ENCODE results near the gene CSNK1G1. TPM values are rescaled to one million over a fixed set of nuclear protein-coding genes. Genes with fewer than 3 reads are reported as not detected.
A peak's percentile ranks its signal among the peaks of the same experiment; 100 is the strongest.
"Not testable (repeated sequence)": the region's sequence is repeated elsewhere in the genome, so short reads cannot be mapped to it uniquely, and the experiment has no call there.

The CSNK1G1 gene
- total RNA-seq, 5 donors from 2014 or later (not counting 1 experiment from before 2014, with no cell fraction given) = 22.3 to 25.6 (median 23.6) TPM

GRCh38 chr15:64333986-64334929 is 21.7 kb downstream of the CSNK1G1 start:
- H3K27me3 Mint-ChIP-seq = no peaks in the 10 kb centered on the region
- peak in 34 of 35 experiments; percentile 1 to 56 (median 36) for DNase-seq
- peak overlapping the region; percentile 76 to 88 for H3K27ac Mint-ChIP-seq
- H3K9me3 Mint-ChIP-seq = no peaks in the 10 kb centered on the region
- peaks cover 27 to 33% (median 31%) of the 10 kb centered on the region in 3 donors for H3K4me1 Mint-ChIP-seq
- no peak overlapping the region for H3K4me3 Mint-ChIP-seq
- no peaks in the 10 kb centered on the region for H3K27me3 ChIP-seq (replicated peaks in 1 of 2; ENCODE audit: control insufficient read depth in 2 of 2, extremely low read depth in 1 of 2, insufficient read depth in 2 of 2, low read length in 1 of 2)
- H3K27ac ChIP-seq (ENCODE audit: low read length) = no peak overlapping the region
- H3K4me3 ChIP-seq (ENCODE audit: control insufficient read depth in 1 of 2, extremely low read depth in 1 of 2, low read length in 1 of 2) = no peak overlapping the region
- peaks cover 4 to 7% of the 10 kb centered on the region in 2 experiments for H3K4me1 ChIP-seq (ENCODE audit: control insufficient read depth in 1 of 2, extremely low read depth in 1 of 2, insufficient read depth in 2 of 2, low read length in 2 of 2)
- H3K36me3 ChIP-seq (ENCODE audit: control insufficient read depth in 2 of 2, extremely low read depth in 1 of 2, insufficient read depth in 1 of 2, low read length in 1 of 2) = peaks cover 0 to 3% of the 10 kb centered on the region in 2 donors
- WGBS (ENCODE audit: insufficient coverage) = 59% methylated on average over 3 of the region's 9 CpGs
- H3K36me3 Mint-ChIP-seq = peaks cover 8% of the 10 kb centered on the region
- no peaks in the 10 kb centered on the region for H3K9me3 ChIP-seq
- ChIA-PET POLR2A (interaction anchor here in 1 of 2 donors (0.5 to 0.7 kb wide), 2 partner anchors 66 to 458 kb away, joined by 4 to 8 read pairs; no protein-coding TSS in a partner anchor), CTCF (no interaction called here)
- ATAC-seq (replicated peaks in 1 of 4) = peak; percentile 58 to 85 (median 80)

- H3K27ac Mint-ChIP-seq = peak overlapping the region; percentile 76 to 88
- Histone ChIP-seq H3K4me1 (ENCODE audit: control insufficient read depth in 1 of 2, extremely low read depth in 1 of 2, insufficient read depth in 2 of 2, low read length in 2 of 2) (peaks cover 4 to 7% of the 10 kb centered on the region in 2 experiments), H3K27me3 (replicated peaks in 1 of 2; ENCODE audit: control insufficient read depth in 2 of 2, extremely low read depth in 1 of 2, insufficient read depth in 2 of 2, low read length in 1 of 2) (no peaks in the 10 kb centered on the region), H3K27ac (ENCODE audit: low read length) (no peak overlapping the region), H3K36me3 (ENCODE audit: control insufficient read depth in 2 of 2, extremely low read depth in 1 of 2, insufficient read depth in 1 of 2, low read length in 1 of 2) (no peaks in the 10 kb centered on the region), H3K4me3 (ENCODE audit: control insufficient read depth in 1 of 2, extremely low read depth in 1 of 2, low read length in 1 of 2) (no peak overlapping the region), H3K9me3 (no peaks in the 10 kb centered on the region)
- CTCF ChIA-PET = no interaction called here
- POLR2A ChIA-PET = interaction anchor here in 1 of 2 donors (0.7 kb wide), 1 partner anchor 67 kb away, joined by 4 read pairs; no protein-coding TSS in a partner anchor
- H3K9me3 Mint-ChIP-seq = no peaks in the 10 kb centered on the region
- H3K4me3 Mint-ChIP-seq = no peak overlapping the region
- WGBS (ENCODE audit: insufficient coverage) = no CpG with 5 or more reads among the region's 2 CpGs
- H3K27me3 Mint-ChIP-seq = no peaks in the 10 kb centered on the region
- peaks cover 5% of the 10 kb centered on the region for H3K36me3 Mint-ChIP-seq
- ATAC-seq (replicated peaks in 1 of 4) (no peak), DNase-seq (peak in 1 of 35 experiments; percentile 5)
- H3K4me1 Mint-ChIP-seq = peaks cover 27 to 32% (median 31%) of the 10 kb centered on the region in 3 donors
Observed at GRCh38 chr15:64333516-64333915, 22.5 kb downstream of the CSNK1G1 start.

GRCh38 chr15:64331668-64332067 is 24.3 kb downstream of the CSNK1G1 start:
- H3K27me3 ChIP-seq (replicated peaks in 1 of 2; ENCODE audit: control insufficient read depth in 2 of 2, extremely low read depth in 1 of 2, insufficient read depth in 2 of 2, low read length in 1 of 2); H3K4me3 Mint-ChIP-seq; H3K27me3 Mint-ChIP-seq; H3K36me3 Mint-ChIP-seq; H3K27ac ChIP-seq (ENCODE audit: low read length); DNase-seq; H3K9me3 Mint-ChIP-seq; H3K9me3 ChIP-seq; H3K4me1 ChIP-seq (ENCODE audit: control insufficient read depth in 1 of 2, extremely low read depth in 1 of 2, insufficient read depth in 2 of 2, low read length in 2 of 2); ATAC-seq (replicated peaks in 1 of 4); CTCF ChIA-PET; POLR2A ChIA-PET; H3K4me3 ChIP-seq (ENCODE audit: control insufficient read depth in 1 of 2, extremely low read depth in 1 of 2, low read length in 1 of 2); H3K36me3 ChIP-seq (ENCODE audit: control insufficient read depth in 2 of 2, extremely low read depth in 1 of 2, insufficient read depth in 1 of 2, low read length in 1 of 2); H3K27ac Mint-ChIP-seq: not testable (repeated sequence)
- WGBS (ENCODE audit: insufficient coverage) = no CpG with 5 or more reads among the region's 3 CpGs
- H3K4me1 Mint-ChIP-seq = peaks cover 25 to 28% (median 27%) of the 10 kb centered on the region in 3 donors

- H3K27me3 Mint-ChIP-seq; ATAC-seq (replicated peaks in 1 of 4); H3K9me3 Mint-ChIP-seq; H3K9me3 ChIP-seq; H3K36me3 ChIP-seq (ENCODE audit: control insufficient read depth in 2 of 2, extremely low read depth in 1 of 2, insufficient read depth in 1 of 2, low read length in 1 of 2); H3K4me1 Mint-ChIP-seq; CTCF ChIA-PET; H3K4me3 Mint-ChIP-seq; H3K4me3 ChIP-seq (ENCODE audit: control insufficient read depth in 1 of 2, extremely low read depth in 1 of 2, low read length in 1 of 2); DNase-seq; H3K36me3 Mint-ChIP-seq; H3K27me3 ChIP-seq (replicated peaks in 1 of 2; ENCODE audit: control insufficient read depth in 2 of 2, extremely low read depth in 1 of 2, insufficient read depth in 2 of 2, low read length in 1 of 2); H3K27ac Mint-ChIP-seq; H3K4me1 ChIP-seq (ENCODE audit: control insufficient read depth in 1 of 2, extremely low read depth in 1 of 2, insufficient read depth in 2 of 2, low read length in 2 of 2); POLR2A ChIA-PET; H3K27ac ChIP-seq (ENCODE audit: low read length): not testable (repeated sequence)
- WGBS (ENCODE audit: insufficient coverage) = no CpG with 5 or more reads among the region's 15 CpGs
Observed at GRCh38 chr15:64326975-64327374, 29.0 kb downstream of the CSNK1G1 start.

GRCh38 chr15:64326458-64326857 is 29.5 kb downstream of the CSNK1G1 start:
- H3K4me1 ChIP-seq (ENCODE audit: control insufficient read depth in 1 of 2, extremely low read depth in 1 of 2, insufficient read depth in 2 of 2, low read length in 2 of 2); H3K9me3 ChIP-seq; ATAC-seq (replicated peaks in 1 of 4); H3K9me3 Mint-ChIP-seq; H3K27me3 Mint-ChIP-seq; H3K27me3 ChIP-seq (replicated peaks in 1 of 2; ENCODE audit: control insufficient read depth in 2 of 2, extremely low read depth in 1 of 2, insufficient read depth in 2 of 2, low read length in 1 of 2); H3K4me3 Mint-ChIP-seq; H3K27ac Mint-ChIP-seq; H3K4me1 Mint-ChIP-seq; H3K36me3 ChIP-seq (ENCODE audit: control insufficient read depth in 2 of 2, extremely low read depth in 1 of 2, insufficient read depth in 1 of 2, low read length in 1 of 2); DNase-seq; CTCF ChIA-PET; H3K4me3 ChIP-seq (ENCODE audit: control insufficient read depth in 1 of 2, extremely low read depth in 1 of 2, low read length in 1 of 2); H3K36me3 Mint-ChIP-seq; H3K27ac ChIP-seq (ENCODE audit: low read length): not testable (repeated sequence)
- POLR2A ChIA-PET = interaction anchor here in 1 of 2 donors (0.6 kb wide), 1 partner anchor 217 kb away, joined by 5 read pairs; no protein-coding TSS in a partner anchor
- no CpG with 5 or more reads among the region's 20 CpGs for WGBS (ENCODE audit: insufficient coverage)

- DNase-seq (no peak), ATAC-seq (replicated peaks in 1 of 4) (no peak)
- Histone ChIP-seq H3K4me1 (ENCODE audit: control insufficient read depth in 1 of 2, extremely low read depth in 1 of 2, insufficient read depth in 2 of 2, low read length in 2 of 2) (no peaks in the 10 kb centered on the region), H3K27me3 (replicated peaks in 1 of 2; ENCODE audit: control insufficient read depth in 2 of 2, extremely low read depth in 1 of 2, insufficient read depth in 2 of 2, low read length in 1 of 2) (no peaks in the 10 kb centered on the region), H3K27ac (ENCODE audit: low read length) (no peak overlapping the region), H3K9me3 (no peaks in the 10 kb centered on the region), H3K4me3 (ENCODE audit: control insufficient read depth in 1 of 2, extremely low read depth in 1 of 2, low read length in 1 of 2) (no peak overlapping the region), H3K36me3 (ENCODE audit: control insufficient read depth in 2 of 2, extremely low read depth in 1 of 2, insufficient read depth in 1 of 2, low read length in 1 of 2) (no peaks in the 10 kb centered on the region)
- Mint-ChIP-seq H3K27ac (no peak overlapping the region), H3K9me3 (no peaks in the 10 kb centered on the region), H3K4me1 (peaks cover 1 to 9% (median 6%) of the 10 kb centered on the region in 3 donors), H3K27me3 (no peaks in the 10 kb centered on the region), H3K4me3 (no peak overlapping the region), H3K36me3 (no peaks in the 10 kb centered on the region)
- CTCF ChIA-PET = no interaction called here
- POLR2A ChIA-PET = no interaction called here
- 90% methylated on average over 3 of the region's 5 CpGs for WGBS (ENCODE audit: insufficient coverage)
Observed at GRCh38 chr15:64324165-64324877, 31.7 kb downstream of the CSNK1G1 start.
